Stimulated activated CD4-positive, alpha-beta T cell treated with anti-CD3 and anti-CD28 coated beads, TNF-alpha, amount 100 ng/mL, for 1 hour (primary cell): ENCODE data around the gene COL4A4.
"Not testable (repeated sequence)": the region's sequence is repeated elsewhere in the genome, so short reads cannot be mapped to it uniquely, and the experiment has no call there.

ENCODE experiments used
- DNase-seq, 3 donors: peaks; one replicate each; pipeline ENCODE4 v3.0.0-alpha.2; 2020; ENCODE audit warnings: low read depth in 3 of 3, low spot score in 1 of 3

Gene COL4A4

DNA sequence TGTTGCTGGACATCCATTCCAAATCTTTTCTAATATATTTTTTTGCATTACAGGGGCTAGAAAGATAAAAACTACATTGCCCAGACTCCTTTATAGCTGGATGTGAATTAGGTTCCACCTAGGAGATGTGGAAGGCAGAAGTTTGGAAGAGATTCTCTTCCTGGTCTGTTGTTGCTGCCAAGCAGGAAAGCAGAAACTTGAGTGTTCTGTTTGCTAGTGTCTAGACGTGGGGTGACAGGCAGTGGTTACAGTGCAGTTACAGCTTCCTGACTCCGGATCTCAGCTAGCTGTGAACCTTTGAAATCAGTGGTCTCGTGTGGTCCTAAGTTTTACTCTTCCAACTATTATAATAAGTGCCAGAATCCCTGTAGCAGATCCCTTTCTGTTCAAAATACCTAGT lies 46.2 kb downstream of the COL4A4 start:
- no peak for DNase-seq

DNA sequence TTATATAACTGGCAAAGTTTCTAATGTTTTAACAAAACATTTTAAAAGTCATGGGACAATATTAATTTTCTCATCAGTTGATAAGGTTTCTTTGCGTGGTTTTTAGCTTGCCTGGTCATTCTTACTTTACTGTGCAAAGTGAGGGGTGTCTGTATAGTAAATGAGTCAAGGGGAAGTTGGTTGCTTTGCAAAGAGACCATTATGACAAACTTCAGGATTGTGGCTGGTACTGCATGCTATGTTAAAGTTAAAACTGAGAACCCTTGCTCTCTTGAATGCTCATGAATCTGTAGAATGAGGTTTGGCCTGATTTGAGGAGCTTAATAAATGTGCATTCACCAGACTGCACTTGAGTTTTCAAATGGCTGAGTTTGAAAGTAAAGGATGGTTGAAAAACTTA lies 47.0 kb downstream of the COL4A4 start:
- DNase-seq: no peak

DNA sequence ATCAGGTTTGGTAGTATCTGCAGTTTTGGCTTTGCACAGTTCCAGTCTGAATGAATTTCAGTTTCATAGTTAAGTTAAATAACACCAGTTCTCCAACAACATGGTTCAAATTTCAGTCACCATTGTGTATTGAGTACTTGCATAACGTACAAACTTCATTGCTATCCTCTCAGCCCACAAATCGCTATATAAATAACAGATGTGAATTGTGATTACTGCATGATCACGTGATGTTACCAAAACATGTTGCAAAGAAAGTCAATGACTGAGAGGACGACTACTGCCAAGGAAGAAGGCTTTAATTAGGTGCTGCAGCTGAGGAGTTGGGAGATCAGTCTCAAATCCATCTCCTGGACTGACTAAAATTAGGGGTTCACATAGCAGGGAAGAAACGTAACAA lies 48.2 kb downstream of the COL4A4 start:
- DNase-seq: no peak

DNA sequence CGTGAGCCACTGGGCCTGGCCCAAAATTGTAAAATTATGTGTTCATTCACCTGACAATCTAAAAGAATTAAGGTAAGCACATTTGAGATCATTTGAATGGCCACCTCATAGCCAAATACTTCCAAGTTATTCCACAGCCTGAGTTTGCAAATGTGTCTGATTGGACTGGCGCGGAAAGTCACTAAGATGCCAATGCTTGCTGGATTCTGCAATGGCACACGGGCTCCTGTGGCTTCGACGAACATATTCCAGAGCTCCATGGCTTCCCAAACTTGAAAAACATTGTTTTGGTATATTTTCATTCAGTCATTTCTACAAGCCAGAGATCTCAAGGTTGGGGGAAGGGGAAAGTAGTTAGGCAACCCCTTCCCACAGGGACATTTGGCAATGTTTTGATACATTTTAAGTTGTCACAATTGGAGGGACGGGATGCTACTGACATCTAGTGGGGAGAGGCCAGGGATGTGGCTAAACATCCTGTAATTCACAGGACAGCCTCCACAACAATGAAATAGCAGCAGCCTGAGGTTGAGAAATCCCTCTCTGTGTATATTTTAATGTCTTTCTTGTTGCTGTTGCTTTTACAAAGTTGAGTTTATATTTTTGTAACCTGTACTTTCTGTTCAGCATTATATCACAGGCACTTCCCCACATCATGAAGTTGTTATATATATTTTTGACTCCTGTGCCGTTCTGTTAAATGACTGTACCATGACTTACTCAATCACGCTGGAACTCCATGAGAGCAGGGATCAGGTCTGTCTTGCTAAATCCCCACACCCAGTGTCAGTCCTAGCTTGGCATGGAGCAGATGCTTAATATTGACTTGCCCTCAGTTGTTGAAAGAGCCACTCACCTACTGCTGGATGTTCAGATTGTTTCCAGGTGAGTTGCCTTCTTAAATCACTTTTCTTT lies 56.9 kb downstream of the COL4A4 start:
- DNase-seq: no peak

DNA sequence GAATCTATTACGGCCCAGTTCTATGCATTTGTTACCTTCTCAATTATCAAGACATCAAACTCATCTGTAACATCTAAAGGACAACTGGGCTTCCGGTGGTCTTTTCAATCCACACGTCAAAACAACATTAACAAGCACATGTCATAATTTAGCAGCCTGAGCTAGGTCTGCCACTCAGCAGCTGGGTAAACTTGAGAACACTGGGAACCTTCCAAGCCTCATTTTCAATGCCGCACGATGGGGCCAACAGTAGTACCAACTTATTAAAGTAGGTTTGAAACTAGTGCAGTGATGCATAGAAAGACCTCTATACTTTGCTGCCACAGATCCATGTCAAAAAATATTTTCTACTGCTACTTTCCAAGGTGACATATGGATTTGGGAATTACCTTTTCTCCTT lies 60.4 kb downstream of the COL4A4 start:
- DNase-seq: no peak

DNA sequence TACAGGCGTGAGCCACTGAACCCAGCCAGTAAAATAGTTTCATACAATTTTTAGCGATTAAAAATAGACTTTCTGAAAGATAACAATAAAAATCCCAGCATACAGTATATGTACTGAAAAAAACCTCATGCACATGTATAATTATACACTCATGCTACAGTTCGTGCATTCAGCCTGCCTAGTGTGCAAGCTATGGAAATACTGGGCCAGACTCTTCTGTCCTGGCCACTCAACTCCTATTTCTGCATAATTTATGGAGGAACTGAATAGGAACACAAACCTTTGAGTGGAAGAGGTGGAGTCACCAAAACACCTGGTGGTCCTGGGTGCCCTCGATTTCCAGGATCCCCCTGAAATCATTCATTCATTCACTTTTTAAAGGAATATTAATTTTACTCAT lies 64.7 kb downstream of the COL4A4 start:
- DNase-seq: no peak

DNA sequence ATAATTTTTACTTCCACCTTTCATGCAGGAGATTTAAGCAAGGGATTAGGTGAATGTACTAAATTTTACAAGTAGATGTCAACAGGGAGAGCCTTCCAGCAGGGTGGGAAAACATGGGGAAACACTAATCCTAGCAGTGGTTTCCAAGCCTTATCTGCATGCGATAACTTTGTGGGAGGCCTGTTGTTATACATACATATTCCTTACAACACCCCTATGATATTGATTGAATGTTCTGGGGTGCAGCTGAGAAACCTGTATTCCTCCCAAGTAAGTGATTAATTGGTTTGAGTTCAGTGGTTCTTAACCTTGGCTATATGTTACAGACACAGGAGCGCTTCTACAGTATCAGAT lies 65.9 kb downstream of the COL4A4 start:
- DNase-seq: no peak

DNA sequence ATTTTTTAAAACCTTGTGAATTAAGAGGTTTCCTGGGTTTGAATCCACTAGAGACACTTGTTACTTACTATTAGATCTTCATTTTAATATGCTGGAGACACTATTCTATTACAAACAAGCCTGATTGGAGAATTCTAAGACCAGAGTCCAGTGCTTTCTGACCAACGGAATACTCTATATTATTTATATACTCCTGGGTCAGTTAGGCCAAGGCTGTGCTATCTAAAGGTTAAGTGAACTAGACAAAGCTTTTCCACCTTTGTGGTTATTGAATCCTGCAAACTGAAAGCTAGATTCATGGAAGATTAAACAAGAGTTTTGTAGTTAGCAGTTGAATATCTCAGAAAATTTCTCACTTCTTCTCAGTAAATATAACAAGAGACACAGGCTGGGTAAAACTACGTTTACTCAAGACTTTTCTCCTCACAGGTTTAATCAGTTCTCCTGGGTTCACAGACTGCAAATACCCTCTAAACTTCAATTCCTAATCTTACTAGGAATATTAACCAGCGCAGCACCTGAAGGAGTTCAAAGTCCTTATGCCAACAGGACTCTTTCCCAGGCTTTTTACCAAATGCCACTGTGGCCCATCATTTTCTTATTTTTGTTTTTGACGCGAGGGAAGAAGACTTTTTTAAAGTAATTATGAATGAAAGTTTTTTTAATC lies 66.4 kb downstream of the COL4A4 start:
- DNase-seq: no peak

DNA sequence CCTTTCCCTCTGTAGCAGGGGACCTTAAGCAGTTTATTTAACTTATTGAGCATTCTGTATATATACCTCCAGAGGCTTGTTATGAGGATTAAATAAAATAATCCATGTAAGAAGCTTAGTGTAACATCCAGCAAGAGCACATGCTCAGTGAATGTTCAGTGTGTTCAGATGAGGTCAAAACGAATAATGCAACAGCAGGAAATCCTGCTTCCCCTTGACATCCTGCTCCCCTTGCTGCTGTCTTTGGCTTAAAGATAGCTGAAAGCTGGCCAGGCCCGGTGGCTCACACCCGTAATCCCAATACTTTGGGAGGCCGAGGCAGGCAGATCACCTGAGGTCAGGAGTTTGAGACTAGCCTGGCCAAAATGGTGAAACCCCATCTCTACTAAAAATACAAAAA lies 68.7 kb downstream of the COL4A4 start:
- DNase-seq: no peak

DNA sequence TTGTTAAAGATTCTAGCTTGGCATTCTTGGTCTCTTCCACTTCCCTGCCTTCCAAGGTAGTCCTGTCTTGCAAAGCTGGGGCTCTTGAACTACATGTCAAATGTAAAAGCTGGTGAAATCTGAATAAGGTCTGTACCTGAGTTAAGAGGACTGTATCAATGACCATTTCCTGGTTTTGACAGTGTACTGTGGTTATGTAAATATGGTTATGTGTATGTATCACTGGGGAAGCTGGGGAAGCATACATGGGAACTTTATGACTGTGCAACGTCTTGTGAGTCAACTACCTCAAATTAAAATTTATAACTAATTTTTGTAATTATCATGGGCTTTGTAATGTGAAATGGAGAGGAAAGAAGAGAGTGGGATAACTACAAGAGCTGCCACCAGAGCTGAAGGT lies 81.7 kb downstream of the COL4A4 start:
- DNase-seq: no peak

DNA sequence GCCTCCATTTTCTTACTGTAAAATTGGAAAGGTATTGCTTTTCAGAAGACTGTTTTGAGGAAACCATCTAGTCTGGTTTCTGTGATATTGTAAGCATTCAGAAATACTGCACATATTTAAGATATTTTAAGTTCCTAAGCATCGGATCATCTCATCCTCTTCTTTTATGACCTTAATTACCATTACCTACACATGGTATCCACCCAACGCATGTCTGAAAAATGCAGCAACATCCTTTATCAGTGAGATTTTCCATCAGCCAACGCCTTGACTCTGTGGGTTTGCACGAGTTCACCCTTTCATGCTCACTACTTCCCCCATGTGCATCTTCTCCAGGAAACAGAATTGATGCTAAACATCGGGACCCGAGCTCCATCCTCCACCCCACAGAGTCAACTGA lies 84.3 kb downstream of the COL4A4 start:
- DNase-seq: no peak

DNA sequence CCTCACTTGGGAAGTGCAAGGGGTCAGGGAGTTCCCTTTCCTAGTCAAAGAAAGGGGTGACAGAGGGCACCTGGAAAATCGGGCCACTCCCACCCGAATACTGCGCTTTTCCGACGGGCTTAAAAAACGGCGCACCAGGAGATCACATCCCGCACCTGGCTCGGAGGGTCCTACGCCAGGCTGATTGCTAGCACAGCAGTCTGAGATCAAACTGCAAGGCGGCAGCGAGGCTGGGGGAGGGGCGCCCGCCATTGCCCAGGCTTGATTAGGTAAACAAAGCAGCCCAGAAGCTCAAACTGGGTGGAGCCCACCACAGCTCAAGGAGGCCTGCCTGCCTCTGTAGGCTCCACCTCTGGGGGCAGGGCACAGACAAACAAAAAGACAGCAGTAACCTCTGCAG lies 98.9 kb downstream of the COL4A4 start:
- not testable (repeated sequence) for DNase-seq

DNA sequence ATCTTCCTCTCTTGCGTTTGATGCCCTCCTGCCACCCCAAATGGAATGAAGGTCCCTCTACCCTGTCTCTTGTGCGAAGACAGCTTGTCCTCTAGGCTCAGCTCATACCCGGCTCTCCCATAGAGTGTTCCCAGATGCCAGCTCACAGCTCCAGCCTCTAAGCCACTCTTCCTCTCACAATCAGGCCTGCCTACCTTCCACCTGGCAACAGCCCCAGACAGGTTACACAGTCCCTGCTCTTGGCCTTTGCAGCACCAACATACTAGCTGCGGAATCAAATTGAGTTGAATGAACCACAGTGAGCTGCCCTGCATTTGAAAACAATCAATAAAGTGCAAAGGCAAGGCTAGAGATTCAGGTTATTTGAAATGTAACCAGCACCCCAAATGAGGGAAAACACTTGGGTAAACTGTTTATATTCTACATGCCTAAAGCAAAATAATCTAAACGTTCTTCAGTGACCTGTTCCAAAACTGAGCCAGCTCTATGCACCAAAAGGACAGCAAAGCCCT lies 105.1 kb downstream of the COL4A4 start:
- no peak for DNase-seq

DNA sequence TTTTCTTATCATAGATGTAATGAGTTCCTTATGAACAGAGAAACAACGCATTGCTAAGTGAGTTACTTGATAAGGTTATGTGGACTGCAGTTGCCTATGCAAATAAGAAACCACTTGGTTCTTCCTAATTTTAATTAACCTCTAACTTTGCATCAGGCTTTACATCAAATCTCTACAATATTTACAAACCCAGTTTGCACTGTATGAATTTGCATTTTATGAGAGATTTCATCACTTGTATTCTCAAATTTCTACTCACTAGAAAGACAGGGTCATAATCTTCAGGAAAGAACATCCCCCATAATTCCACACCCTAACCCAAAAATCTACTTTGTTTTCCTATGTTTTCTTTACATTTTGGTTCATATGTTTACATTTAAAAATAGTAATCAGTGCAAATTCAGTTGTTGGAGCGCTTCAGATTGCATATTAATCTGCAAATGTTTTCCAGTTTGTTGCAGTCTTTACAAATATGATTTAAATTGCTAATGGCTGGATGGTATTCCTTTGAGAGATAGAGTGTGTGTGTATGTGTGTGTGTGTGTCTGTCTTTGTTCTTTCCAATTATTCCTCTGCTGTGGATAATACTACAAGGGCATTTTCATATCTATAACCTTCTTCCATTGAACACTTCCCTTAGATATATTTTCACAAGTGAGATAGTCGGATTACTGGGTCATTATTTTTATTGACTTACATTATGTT lies 106.1 kb downstream of the COL4A4 start:
- DNase-seq: no peak

DNA sequence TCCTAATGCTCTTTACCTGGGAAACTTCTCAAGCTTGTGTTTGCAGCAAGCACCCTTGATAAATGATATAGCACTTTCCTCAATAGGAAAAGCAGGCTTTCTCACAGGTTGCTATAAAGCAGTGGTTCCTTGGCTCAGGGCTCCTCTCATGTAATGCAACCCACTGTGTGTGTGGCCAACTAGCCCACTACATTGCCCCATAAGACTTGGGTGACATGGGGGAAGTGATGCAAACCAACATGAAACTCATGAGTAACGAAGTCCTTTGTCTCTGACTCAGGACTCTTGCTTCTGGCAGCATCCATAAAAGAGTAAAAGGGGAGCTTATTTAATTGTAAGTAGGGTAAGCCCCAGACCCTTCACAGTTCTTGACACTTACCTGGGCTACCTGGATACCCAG lies 106.9 kb downstream of the COL4A4 start:
- no peak for DNase-seq

DNA sequence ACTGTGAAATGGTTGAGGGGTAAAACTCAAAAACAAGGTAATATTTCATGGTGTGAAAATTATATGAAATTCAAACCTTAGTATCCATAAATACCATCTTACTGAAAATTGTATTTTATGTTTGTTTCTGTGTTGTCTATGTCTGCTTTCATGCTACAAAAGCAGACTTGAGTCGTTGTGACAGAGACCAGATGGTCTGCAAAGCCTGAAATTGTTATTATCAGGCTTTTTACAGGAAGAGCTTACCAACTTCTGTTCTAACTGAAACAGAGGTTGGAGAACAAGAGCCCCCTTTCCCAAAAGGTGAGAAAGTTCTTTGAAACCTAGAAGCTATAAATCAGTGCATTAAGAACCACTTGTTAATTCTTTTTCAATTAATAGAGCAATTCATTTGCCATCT lies 110.0 kb downstream of the COL4A4 start:
- no peak for DNase-seq

DNA sequence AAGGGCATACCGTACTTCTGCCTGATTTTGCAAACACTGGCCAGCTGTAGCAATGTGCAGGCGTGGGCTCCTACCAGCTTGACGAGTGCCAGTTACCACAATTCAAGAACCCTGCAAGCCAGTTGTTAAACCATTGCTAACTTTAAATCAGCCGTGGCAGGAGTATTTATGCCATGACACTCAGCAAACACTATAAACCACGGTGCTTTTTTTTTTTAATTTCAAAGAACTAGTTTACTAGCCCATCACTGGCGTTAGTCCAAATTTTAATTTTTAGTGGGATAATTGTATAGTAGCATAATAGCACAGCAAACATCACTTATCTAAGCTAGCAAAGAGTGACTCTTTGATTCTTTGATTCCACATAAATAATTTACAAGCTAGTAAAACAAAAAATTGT lies 111.1 kb downstream of the COL4A4 start:
- DNase-seq: no peak

DNA sequence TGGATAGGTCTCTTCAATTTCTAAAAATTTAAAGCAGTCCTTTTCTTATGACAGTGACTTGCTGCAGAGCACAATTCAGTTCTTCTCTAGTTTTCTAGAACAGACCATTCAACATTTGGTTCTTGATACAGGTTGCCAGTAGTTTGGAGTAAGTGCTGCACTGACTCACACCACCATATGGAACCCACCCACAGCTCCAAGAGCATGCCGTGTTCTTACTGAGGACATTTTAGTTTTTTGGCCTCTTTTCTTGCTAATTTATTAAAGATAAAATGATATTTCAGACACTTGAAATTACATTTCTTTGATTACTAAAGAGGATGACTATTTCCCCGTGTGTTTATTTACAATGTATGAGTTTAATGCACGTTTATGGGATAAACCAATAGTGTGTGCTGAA lies 120.0 kb downstream of the COL4A4 start:
- no peak for DNase-seq

DNA sequence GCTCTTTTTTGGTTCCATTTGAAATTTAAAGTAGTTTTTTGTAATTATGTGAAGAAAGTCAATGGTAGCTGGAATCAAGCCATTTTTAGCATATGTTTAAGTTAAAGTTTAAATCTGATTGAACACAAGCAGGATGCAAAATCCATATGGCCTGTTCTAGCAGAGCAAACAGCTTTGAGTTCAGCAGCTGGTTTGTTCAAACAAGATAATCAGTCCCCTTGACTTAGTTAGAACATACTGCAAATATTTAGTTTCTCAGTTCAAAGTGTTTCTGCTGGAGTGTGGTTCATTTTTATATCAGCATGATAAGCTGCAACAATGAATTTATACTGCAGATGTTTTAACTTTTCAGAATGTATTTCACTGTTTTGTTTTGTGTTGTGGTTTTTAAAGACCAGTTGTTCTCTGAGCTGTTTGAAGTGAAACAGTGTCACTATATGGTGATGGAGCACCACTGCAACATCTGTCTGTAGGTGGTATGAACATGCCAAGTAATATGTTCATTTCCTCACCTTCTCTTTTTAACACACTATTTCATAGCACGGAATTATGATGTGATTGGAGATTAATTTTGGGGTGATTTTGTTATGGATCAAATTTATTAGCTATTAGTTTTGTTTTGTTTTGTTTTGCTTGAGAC lies 125.3 kb downstream of the COL4A4 start:
- no peak for DNase-seq

DNA sequence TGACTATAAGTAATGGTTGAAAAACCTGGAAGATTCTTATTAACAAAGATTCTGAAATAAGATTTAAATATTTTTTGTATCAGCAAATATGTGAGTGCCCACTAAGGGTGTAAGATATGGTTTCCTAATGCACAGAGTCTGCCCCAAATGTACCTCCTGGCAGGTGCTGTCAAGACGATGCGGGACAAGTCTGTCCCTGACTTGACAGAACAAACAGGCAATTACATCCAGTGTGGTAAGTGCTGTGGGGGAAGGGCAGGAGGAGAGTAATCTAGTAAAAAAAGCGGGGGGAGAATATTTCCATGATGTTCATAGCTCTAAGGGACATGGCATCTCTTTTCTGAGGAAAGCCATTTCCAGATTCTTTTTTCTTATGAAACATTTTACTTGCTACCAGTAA lies 127.5 kb downstream of the COL4A4 start:
- no peak for DNase-seq

DNA sequence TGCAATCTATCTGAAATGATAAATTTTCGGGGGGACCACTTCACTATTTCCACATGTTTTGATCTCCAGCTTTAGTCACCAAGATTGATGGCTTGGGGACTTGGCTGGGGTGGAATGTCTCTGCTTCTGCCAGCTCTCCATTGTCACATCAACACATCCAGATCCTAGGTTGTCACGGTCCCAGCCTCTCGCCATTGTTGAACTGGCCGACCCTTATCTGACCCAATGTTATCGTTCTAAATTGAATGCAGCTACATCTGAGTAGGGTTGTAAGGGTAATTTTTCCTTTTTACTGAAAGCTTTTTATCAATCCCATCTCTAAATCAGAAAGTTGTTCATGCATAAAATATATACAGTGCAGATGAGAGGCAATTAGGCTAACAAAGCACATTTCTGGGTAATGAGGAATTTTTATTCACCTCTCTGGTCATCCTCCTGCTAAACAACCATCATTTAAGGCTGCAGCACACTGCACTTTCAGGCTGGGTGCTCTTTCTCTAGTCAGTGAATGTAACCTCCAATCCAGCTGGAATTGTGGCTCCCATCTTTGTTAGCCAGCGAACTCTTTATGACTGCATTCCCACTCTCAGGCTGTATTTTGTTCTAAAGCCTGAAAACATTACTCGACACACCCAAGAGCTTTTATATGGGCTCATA lies 128.2 kb downstream of the COL4A4 start:
- DNase-seq: no peak
